AG04449 (cell line): Measurements from ENCODE around the gene CLK3.

Experiments
- CTCF ChIA-PET: fragments of 350-600 bp; formaldehyde crosslinking; extraction: SDS; loops from one replicate; lab custom pipeline; 2021; ENCODE audit warnings: antibody characterized with exemption; lab: Yijun Ruan, JAX
- POLR2A ChIA-PET: fragments of 400-600, 350-600 bp; formaldehyde crosslinking; extraction: SDS; loops from one replicate; lab custom pipeline; 2020; ENCODE audit warnings: antibody characterized with exemption, inconsistent platforms; lab: Yijun Ruan, JAX
- DNase-seq: peaks from one replicate; pipeline ENCODE4 v3.0.0-alpha.2; 2010; ENCODE audit warnings: low read depth, low spot score
- H3K4me3 ChIP-seq: 2 replicates; pipeline ENCODE4 v1.5.1; 2011; ENCODE audit warnings: low read depth, mild to moderate bottlenecking, control low read depth, low read length
- TF ChIP-seq, protein P1 (sequence below): IDR thresholded peaks from one replicate; pipeline ENCODE4 v1.5.1; 2011; ENCODE audit warnings: mild to moderate bottlenecking, moderate library complexity, low read length, control low read depth, inconsistent platforms; ENCODE audit not compliant: insufficient read depth; ENCODE audit errors: missing control alignments

CLK3 gene

DNA sequence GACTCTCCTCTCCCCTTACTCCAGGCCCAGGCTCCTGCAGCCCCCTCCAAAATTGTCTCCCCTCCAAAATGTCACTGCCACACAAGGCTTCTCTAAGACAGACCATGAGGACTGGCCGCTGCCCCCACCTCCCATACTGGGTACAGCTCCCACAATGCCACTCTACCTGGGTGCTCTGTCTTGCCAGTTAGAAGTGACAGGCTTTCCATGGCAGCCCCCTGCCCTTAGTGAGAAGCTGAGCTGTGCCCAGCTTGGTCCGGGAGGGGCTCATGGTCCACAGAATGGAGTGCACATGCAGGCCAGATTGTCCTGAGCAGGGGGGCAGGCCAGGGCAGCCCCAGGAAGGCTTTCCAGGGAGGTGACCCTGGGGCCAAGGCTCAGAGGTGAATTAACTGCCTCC, 3.0 kb upstream of the CLK3 start:
- POLR2A ChIA-PET: interaction anchor here (0.8 to 3.3 kb wide), 4 partner anchors 12 to 325 kb away, joined by 3 to 22 read pairs (median 4); partner anchors contain the start of gene COX5A
- TF ChIP-seq, protein P1, sequence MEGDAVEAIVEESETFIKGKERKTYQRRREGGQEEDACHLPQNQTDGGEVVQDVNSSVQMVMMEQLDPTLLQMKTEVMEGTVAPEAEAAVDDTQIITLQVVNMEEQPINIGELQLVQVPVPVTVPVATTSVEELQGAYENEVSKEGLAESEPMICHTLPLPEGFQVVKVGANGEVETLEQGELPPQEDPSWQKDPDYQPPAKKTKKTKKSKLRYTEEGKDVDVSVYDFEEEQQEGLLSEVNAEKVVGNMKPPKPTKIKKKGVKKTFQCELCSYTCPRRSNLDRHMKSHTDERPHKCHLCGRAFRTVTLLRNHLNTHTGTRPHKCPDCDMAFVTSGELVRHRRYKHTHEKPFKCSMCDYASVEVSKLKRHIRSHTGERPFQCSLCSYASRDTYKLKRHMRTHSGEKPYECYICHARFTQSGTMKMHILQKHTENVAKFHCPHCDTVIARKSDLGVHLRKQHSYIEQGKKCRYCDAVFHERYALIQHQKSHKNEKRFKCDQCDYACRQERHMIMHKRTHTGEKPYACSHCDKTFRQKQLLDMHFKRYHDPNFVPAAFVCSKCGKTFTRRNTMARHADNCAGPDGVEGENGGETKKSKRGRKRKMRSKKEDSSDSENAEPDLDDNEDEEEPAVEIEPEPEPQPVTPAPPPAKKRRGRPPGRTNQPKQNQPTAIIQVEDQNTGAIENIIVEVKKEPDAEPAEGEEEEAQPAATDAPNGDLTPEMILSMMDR: no peak
- CTCF ChIA-PET: interaction anchor here (0.9 to 46.3 kb wide), 5 partner anchors 13 to 238 kb away, joined by 3 to 1672 read pairs (median 15); partner anchors contain the start of gene CSK
- no peak overlapping the region for H3K4me3 ChIP-seq
- DNase-seq: no peak

DNA sequence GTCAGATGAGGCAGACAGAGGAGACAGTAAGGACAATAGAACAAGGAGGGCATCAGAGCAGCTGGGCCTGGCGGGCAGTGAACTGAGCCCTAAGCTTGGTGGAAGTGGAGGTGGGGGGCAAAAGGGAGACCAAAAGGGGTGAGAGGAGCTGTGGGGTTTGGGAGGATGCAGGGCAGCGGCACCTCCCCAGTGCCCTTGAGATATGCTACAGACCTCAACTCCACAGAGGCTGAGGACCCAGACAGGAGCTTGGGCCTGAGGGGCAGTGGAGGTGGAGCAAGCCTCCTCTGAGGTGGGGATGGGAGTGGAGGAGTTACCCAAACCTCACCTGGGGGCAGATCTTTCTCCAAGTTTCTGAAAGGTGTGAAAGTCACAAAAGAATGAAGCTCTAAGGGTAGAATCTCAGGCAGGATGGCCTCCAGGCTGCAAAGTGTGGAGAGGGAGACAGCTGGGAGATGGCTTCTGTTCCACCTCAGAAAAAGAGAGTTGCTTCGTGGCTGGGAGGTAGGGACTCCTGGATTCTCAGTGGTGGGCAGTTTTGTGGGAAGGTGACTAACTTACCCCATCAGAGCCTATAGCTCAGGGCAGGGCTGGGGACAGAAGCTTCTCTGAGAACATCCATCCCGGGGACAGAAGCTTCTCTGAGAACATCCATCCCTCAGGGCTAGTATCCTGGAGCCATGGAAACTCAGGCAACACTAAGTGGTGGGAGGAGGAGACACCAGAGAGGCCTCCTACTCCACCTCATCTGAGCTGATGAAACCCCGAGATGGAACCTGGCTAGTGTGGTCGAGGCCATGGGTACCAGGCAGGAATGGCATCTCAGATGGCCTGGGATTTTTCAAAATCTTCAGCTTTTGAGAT, 2.3 kb upstream of the CLK3 start:
- ChIA-PET POLR2A (interaction anchor here (0.5 to 3.3 kb wide), 6 partner anchors 13 to 325 kb away, joined by 3 to 22 read pairs (median 3); partner anchors contain the start of gene COX5A), CTCF (interaction anchor here (2.0 to 46.3 kb wide), 4 partner anchors 23 to 239 kb away, joined by 5 to 1672 read pairs (median 176); partner anchors contain the start of gene CSK)
- TF ChIP-seq, protein P1: no peak
- no peak for DNase-seq
- H3K4me3 ChIP-seq: no peak overlapping the region

DNA sequence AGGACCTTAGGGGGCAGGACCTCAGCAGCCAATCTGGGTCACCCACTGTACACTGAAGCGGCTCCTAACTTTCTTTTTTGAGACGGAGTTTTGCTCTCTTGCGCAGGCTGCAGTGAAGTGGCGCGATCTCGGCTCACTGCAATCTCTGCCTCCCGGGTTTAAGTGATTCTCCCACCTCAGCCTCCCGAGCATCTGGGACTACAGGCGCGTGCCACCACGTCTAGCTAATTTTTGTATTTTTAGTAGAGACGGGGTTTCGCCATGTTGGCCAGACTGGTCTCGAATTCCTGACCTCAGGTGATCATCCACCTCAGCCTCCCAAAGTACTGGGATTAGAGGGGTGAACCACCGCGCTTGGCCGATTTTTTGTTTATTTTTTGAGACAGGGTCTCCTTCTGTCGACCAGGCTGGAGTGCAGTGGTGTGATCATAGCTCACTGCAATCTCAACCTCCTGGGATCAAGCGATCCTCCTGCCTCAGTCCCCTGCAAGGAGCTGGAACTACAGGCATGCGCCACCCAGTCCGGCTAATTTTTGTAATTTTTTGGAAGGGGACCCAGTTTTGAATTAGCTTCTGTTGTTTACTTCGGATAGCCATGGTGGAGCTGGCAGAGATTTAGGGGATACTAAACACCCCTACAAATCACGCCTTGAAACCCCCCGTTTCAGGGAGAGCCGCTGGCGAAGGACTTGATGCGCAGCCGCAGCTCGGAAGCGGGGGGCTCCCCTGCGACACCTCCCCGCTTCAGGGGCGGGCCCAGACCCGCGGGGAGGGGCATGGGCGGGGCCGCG, 1.5 kb upstream of the CLK3 start:
- POLR2A ChIA-PET: interaction anchor here (0.8 to 3.3 kb wide), 5 partner anchors 13 to 324 kb away, joined by 3 to 22 read pairs (median 4); partner anchors contain the start of genes ARID3B and COX5A
- TF ChIP-seq, protein P1: no peak
- DNase-seq: no peak

DNA sequence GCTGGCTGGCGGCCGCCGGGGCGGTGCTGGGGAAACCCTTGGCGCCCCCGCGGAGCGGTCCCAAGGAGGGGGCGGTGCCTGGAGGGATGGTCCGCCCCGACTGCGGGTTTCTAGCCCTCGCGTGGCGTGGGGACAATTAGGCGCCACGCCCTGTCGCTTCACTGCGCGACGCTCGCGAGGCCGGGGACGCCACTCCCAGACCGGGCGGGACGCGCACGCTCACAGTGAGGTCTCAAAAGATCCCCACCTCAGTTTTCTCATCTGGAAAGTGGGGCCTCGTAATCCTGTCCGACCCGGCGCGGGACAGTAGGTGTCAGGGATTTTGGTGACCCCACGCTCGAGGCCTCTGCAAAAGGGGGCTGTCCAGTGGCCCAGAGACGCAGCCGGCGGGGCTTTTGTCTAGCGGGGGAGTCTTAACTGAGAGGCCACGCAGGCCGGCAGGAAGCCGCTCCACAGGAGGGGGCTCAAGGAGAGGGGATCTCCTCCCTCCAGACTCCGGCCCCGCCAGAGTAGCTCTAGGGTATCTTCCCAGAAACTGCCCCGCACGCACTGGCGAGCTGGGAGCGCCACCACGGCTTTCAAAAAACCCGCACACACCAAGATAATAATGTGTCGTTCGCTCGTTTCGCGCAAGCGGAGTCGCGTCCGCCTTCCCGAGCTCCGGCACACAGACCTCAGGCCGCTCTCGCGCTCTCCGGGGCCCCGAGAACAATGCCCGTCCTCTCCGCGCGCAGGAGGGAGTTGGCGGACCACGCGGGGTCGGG, 710 bp upstream of the CLK3 start:
- DNase-seq: no peak
- ChIA-PET POLR2A (interaction anchor here (0.9 to 3.3 kb wide), 5 partner anchors 9 to 231 kb away, joined by 3 to 22 read pairs (median 6); partner anchors contain the start of gene ARID3B), CTCF (interaction anchor here (1.0 to 46.3 kb wide), 6 partner anchors 14 to 240 kb away, joined by 3 to 1672 read pairs (median 10); partner anchors contain the start of gene CSK)
- TF ChIP-seq, protein P1: no peak
- peak overlapping the region; percentile 97 for H3K4me3 ChIP-seq

More for the DNA sequence above, 1.5 kb upstream of the CLK3 start:
- peak overlapping the region; percentile 97 for H3K4me3 ChIP-seq
- CTCF ChIA-PET: interaction anchor here (1.2 to 46.3 kb wide), 5 partner anchors 13 to 239 kb away, joined by 4 to 1672 read pairs (median 15); partner anchors contain the start of gene CSK

DNA sequence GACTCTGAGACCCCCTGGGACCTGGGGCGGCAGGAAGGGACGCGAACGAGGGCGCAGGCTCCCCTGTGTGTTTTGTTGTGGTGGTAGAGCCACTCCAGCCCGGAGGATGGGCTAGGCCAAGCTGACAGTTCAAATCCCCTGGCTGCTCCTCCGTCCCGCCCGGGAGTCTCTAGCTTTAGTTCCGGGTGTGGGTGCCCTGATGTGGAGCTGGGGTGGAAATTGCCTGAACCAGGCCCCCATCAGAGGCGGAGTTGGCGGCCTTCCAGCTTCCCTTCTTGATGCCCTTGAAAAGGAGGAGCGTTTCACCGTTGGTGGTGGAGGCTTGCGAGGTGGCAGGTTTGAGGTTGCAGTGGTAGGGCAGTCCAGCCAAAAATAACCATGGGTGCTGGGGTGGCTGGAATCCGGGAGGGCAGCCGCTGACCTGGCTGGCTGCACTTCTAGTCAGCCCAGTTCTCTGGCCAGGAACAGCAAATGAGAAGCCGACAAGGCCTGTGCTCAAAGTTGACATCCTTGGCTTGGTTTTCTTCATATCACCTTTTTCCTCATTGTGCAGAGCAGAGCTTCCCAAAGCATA, 817 bp downstream of the CLK3 start:
- TF ChIP-seq, protein P1: no peak
- CTCF ChIA-PET: interaction anchor here (0.8 to 46.3 kb wide), 10 partner anchors 11 to 338 kb away, joined by 3 to 1672 read pairs (median 13); partner anchors contain the start of gene CSK

More for the DNA sequence above, 817 bp downstream of the CLK3 start:
- POLR2A ChIA-PET: interaction anchor here (0.9 to 3.3 kb wide), 6 partner anchors 9 to 232 kb away, joined by 3 to 22 read pairs (median 6); partner anchors contain the start of genes ARID3B and UBL7
- DNase-seq: no peak
- H3K4me3 ChIP-seq: peak overlapping the region; percentile 97
